ENCODE results near the gene FAM240A. TPM values are rescaled to one million over a fixed set of nuclear protein-coding genes. Genes with fewer than 3 reads are reported as not detected.

The FAM240A gene
- total RNA-seq, 1 donor = 0.36 TPM

DNA sequence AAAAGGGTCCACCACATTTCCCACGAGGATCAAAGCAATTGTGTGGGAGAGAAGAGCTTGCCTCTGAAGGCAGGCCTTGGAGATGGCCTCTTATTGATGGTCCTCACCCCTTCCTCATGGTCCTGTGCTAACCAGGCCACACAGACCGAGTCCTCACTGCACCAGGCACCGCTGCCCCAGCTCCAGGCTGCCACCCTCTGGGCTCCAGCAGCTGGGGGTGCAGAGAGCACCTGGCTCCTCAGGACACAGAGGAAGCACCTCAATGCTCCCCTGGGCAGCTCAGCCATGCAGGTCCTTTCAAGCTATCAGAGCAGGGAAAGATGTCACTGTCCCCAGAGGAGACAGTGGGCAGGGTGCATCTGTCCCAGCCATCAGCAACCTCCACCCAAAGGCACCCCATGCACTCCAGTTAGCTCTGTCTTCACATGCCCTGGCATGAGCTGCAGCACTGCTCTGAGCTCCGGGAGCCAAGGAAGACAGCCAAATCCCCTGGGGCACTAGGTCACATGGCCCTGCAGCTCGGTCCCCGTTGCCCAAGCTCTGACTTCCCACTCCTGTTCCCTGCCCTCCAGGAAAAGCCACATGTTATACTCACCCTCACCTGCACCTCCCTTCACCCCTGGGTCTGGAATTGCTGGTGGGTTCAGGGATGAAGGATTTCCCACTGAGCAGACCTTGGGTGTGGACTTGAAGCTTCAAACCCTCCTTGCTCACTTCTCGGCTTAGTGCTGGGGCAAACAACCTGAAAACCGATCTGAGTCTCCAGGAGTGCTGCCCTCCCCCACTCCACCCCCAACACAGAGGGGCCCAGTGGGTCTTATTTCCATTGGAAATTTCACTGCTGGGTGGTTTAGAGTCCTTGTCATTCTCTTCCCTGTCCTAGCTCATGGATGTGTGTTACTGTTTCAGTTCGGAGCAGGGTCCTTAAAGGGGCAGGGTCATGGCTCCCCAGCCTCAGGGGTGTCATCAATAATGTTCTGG lies 48.5 kb downstream of the FAM240A start:
- Histone ChIP-seq H4K20me1 (ENCODE audit: insufficient read depth, low read length) (no peaks in the 10 kb centered on the region), H2AFZ (ENCODE audit: low read length) (no peak overlapping the region), H3K36me3 (ENCODE audit: insufficient read depth, low read length) (no peaks in the 10 kb centered on the region), H3K79me2 (ENCODE audit: insufficient read depth, low read length) (no peaks in the 10 kb centered on the region), H3K27ac (ENCODE audit: low read depth, low read length) (no peak overlapping the region), H3K9me3 (ENCODE audit: low read depth, low read length) (no peaks in the 10 kb centered on the region), H3K4me1 (ENCODE audit: insufficient read depth, low read length) (peaks cover 7% of the 10 kb centered on the region), H3K4me2 (ENCODE audit: insufficient read depth, low read length) (no peak overlapping the region), H3K4me3 (ENCODE audit: insufficient read depth, low read length) (no peak overlapping the region), H3K27me3 (ENCODE audit: insufficient read depth, low read length) (peaks cover 11% of the 10 kb centered on the region)
- DNase-seq (ENCODE audit: insufficient read length, low spot score, missing footprints) = peak; percentile 37
- TF ChIP-seq, protein P1, sequence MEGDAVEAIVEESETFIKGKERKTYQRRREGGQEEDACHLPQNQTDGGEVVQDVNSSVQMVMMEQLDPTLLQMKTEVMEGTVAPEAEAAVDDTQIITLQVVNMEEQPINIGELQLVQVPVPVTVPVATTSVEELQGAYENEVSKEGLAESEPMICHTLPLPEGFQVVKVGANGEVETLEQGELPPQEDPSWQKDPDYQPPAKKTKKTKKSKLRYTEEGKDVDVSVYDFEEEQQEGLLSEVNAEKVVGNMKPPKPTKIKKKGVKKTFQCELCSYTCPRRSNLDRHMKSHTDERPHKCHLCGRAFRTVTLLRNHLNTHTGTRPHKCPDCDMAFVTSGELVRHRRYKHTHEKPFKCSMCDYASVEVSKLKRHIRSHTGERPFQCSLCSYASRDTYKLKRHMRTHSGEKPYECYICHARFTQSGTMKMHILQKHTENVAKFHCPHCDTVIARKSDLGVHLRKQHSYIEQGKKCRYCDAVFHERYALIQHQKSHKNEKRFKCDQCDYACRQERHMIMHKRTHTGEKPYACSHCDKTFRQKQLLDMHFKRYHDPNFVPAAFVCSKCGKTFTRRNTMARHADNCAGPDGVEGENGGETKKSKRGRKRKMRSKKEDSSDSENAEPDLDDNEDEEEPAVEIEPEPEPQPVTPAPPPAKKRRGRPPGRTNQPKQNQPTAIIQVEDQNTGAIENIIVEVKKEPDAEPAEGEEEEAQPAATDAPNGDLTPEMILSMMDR (IDR thresholded peaks at IDR 0.05; ENCODE audit: extremely low read depth, low read depth, low read length) = no peak

DNA sequence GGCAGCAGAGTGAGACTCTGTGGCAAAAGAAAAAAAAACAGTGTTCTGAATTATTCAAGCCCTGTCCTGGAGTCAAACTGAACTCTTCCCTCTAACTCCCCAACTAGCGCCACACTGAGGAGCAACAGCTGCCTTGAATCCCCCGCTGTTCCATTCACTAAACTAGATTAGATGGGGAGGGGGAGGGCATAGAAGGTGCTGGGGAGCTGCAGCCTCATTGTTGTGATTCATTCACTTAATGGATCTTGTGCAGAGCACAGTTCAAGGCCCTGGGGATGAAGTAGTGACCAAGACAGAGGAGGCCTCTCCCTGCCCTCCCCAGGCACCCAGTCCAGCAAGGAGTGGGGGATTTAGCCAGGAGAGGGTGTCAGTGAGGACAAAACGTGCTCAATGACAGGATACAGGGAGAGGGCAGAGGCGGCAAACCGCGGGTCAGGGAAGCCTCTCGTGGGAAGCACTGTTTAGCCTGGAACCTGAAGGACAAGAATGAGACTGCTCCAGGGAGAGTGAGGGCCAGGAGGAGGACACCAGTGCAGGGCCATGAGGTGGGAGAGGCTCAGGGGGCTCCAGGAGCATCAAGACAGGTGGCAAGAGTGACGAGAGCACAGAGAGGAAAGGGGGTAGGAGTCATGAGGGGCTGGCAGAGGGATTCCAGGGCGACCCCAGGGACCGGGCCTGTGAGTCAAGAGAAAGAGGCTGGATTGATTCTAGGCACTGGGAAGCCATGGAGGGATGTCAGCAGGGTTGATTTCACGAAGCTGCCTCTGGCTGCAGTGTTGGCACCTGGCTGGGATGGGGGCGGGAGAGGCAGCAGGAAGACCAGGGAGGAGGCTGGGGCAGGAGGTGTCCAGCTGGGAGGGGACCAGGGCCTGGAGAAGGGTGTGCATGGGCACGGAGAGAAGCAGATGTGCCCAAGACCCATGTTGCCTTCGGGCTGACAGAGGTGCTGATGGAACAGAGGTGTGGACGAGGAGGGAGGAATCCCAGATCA lies 49.7 kb downstream of the FAM240A start:
- Histone ChIP-seq H3K4me1 (ENCODE audit: insufficient read depth, low read length) (peaks cover 7% of the 10 kb centered on the region), H3K79me2 (ENCODE audit: insufficient read depth, low read length) (no peaks in the 10 kb centered on the region), H3K4me2 (ENCODE audit: insufficient read depth, low read length) (no peak overlapping the region), H4K20me1 (ENCODE audit: insufficient read depth, low read length) (no peaks in the 10 kb centered on the region), H3K27ac (ENCODE audit: low read depth, low read length) (no peak overlapping the region), H3K4me3 (ENCODE audit: insufficient read depth, low read length) (no peak overlapping the region), H3K9me3 (ENCODE audit: low read depth, low read length) (no peaks in the 10 kb centered on the region), H3K36me3 (ENCODE audit: insufficient read depth, low read length) (no peaks in the 10 kb centered on the region), H2AFZ (ENCODE audit: low read length) (no peak overlapping the region), H3K27me3 (ENCODE audit: insufficient read depth, low read length) (peaks cover 6% of the 10 kb centered on the region)
- peak; percentile 62 for DNase-seq (ENCODE audit: insufficient read length, low spot score, missing footprints)
- TF ChIP-seq, protein P1 (IDR thresholded peaks at IDR 0.05; ENCODE audit: extremely low read depth, low read depth, low read length) = no peak

DNA sequence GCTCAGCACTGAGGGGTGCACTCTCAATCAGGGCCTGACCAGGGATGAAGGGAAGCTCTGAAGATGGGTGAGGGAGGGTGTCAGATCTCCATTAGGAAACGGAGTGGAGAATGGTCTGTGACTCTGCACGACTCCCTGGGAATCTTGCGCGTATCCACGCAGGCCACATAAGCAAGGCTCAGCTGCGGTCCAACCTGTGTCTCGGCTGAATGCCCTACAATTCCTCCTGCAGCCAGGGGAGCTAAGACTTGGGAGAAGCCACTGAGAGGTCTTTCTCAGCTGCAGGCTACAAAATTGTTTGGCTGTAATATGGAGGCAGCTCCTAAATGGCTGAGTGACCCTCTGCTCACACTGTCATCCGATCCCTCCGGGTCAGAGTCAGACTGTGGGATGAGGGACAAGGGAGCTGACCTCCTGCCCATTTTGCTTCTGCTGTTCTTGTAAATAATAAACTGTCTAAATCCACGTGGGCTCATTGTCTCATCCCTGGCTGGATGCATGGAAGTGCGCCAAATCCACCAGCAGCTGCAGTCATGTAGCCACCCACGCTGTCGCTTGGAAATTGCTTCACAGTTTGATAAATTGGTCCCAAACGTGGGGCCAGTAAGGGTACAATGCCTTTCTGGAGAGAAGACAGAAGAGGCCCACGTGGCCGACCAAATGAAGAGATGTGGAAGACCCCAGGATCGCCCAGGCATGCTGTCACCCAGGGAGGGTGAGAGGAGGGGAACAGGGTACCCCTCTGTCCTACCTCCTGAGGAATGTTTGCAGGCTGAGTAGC lies 50.6 kb downstream of the FAM240A start:
- H3K36me3 ChIP-seq (ENCODE audit: insufficient read depth, low read length) = no peaks in the 10 kb centered on the region
- H3K27me3 ChIP-seq (ENCODE audit: insufficient read depth, low read length) = peaks cover 6% of the 10 kb centered on the region
- DNase-seq (ENCODE audit: insufficient read length, low spot score, missing footprints) = peak; percentile 71
- no peak overlapping the region for H3K4me2 ChIP-seq (ENCODE audit: insufficient read depth, low read length)
- H4K20me1 ChIP-seq (ENCODE audit: insufficient read depth, low read length) = no peaks in the 10 kb centered on the region
- peaks cover 7% of the 10 kb centered on the region for H3K4me1 ChIP-seq (ENCODE audit: insufficient read depth, low read length)
- H3K9me3 ChIP-seq (ENCODE audit: low read depth, low read length) = no peaks in the 10 kb centered on the region
- H3K4me3 ChIP-seq (ENCODE audit: insufficient read depth, low read length) = no peak overlapping the region
- no peak overlapping the region for H3K27ac ChIP-seq (ENCODE audit: low read depth, low read length)
- TF ChIP-seq, protein P1 (IDR thresholded peaks at IDR 0.05; ENCODE audit: extremely low read depth, low read depth, low read length) = no peak
- no peaks in the 10 kb centered on the region for H3K79me2 ChIP-seq (ENCODE audit: insufficient read depth, low read length)
- no peak overlapping the region for H2AFZ ChIP-seq (ENCODE audit: low read length)
